Panc1 (cell line): ENCODE measurements around the gene WSCD1. TPM values are rescaled to one million over a fixed set of nuclear protein-coding genes. Genes with fewer than 3 reads are reported as not detected.

Experiments used
- ATAC-seq: fragments of 200-7000 bp; cut with Tn5 transposase; 2 replicates; pipeline ENCODE4 v1.9.1; 2020; ENCODE audit warnings: mild to moderate bottlenecking, moderate library complexity
- BruUV-seq: library from RNA; stranded (reverse); fragments of 400-500 nt; replicated peaks from 2 replicates; lab custom pipeline; 2021; lab: Mats Ljungman, UMichigan
- CTCF ChIA-PET: fragments of 300-600 bp; sonication (Branson Sonifier 250); formaldehyde crosslinking; loops from one replicate; lab custom pipeline; 2022; ENCODE audit warnings: antibody characterized with exemption; lab: Charles Lee
- POLR2A ChIA-PET: fragments of 300-600 bp; sonication (Branson Sonifier 250); formaldehyde crosslinking; loops from one replicate; lab custom pipeline; 2022; ENCODE audit warnings: antibody characterized with exemption; lab: Charles Lee
- DNase-seq: peaks from one replicate; pipeline ENCODE4 v3.0.0-alpha.2; 2010; ENCODE audit warnings: low read depth, low spot score
- H3K27ac ChIP-seq: 2 replicates; pipeline ENCODE4 v1.5.1; 2011; ENCODE audit warnings: mild to moderate bottlenecking, low read length, inconsistent platforms
- H3K27me3 ChIP-seq: fragments of 200-500 bp; sonication (Bioruptor generic); 2 replicates; pipeline ENCODE4 v1.6.0; 2014; ENCODE audit warnings: low read length, inconsistent platforms; ENCODE audit not compliant: control insufficient read depth, insufficient read depth
- H3K36me3 ChIP-seq: fragments of 200-500 bp; sonication (Bioruptor generic); 2 replicates; pipeline ENCODE4 v1.5.1; 2014; ENCODE audit warnings: inconsistent platforms, mild to moderate bottlenecking, low read length, moderate library complexity; ENCODE audit not compliant: control insufficient read depth, insufficient read depth
- H3K4me1 ChIP-seq: 2 replicates; pipeline ENCODE4 v1.5.1; 2011; ENCODE audit warnings: inconsistent platforms, mild to moderate bottlenecking, low read length, moderate library complexity; ENCODE audit not compliant: control insufficient read depth, insufficient read depth
- H3K4me3 ChIP-seq, 2 experiments: 2 replicates each; pipeline ENCODE4 v1.5.1; 2011 to 2012; ENCODE audit warnings: low read depth in 2 of 2, low read length in 2 of 2, mild to moderate bottlenecking in 2 of 2, inconsistent platforms in 1 of 2, moderate library complexity in 1 of 2
- H3K9me3 ChIP-seq: fragments of 200-500 bp; sonication (Bioruptor generic); 2 replicates; pipeline ENCODE4 v1.5.1; 2014; ENCODE audit warnings: low read depth, mild to moderate bottlenecking, inconsistent platforms, low read length, moderate library complexity; ENCODE audit not compliant: control insufficient read depth, insufficient read depth
- POLR2AphosphoS5 ChIP-seq: IDR thresholded peaks from 2 replicates; pipeline ENCODE4 v1.6.1; 2012; ENCODE audit warnings: mild to moderate bottlenecking, low read depth, low read length, moderate library complexity
- SIN3A ChIP-seq: IDR thresholded peaks from 2 replicates; pipeline ENCODE4 v1.6.1; 2012; ENCODE audit warnings: low read depth, mild to moderate bottlenecking, low read length, moderate library complexity, borderline replicate concordance; ENCODE audit not compliant: insufficient read depth
- TCF7L2 ChIP-seq: IDR thresholded peaks from 2 replicates; pipeline ENCODE4 v1.6.1; 2011; ENCODE audit warnings: mild to moderate bottlenecking, low read depth, low read length, inconsistent platforms
- in situ Hi-C: cut with HindIII; loops from 2 replicates; pipeline ENCODE4 v1.10.0; 2016; ENCODE audit warnings: low sequenced_read_pairs, low pct_unique_long_range_greater_than_20kb
- intact Hi-C: fragments of 100-400 bp; cut with micrococcal nuclease; formaldehyde crosslinking; loops from one replicate; pipeline ENCODE4 v1.10.0; 2022; ENCODE audit not compliant: unreplicated experiment
- total RNA-seq: library from RNA; stranded (reverse); gene quantifications from one replicate; pipeline ENCODE4 v1.2.1, GENCODE V29; 2021; ENCODE audit not compliant: unreplicated experiment
- TF ChIP-seq, protein P1 (sequence below): fragments of 450-650 bp; IDR thresholded peaks from 2 replicates; pipeline ENCODE4 v1.5.1; 2017; ENCODE audit warnings: mild to moderate bottlenecking
- TF ChIP-seq, protein P2 (sequence below), 2 experiments: IDR thresholded peaks; 2 replicates each; pipeline ENCODE4 v1.6.1; 2011 to 2012; ENCODE audit warnings: low read depth in 2 of 2, control low read depth in 1 of 2, low read length in 1 of 2, mild to moderate bottlenecking in 1 of 2, moderate library complexity in 1 of 2; ENCODE audit not compliant: insufficient read depth in 1 of 2

WSCD1 gene
- total RNA-seq, 1 experiment from 2014 or later: 0.74 TPM

DNA sequence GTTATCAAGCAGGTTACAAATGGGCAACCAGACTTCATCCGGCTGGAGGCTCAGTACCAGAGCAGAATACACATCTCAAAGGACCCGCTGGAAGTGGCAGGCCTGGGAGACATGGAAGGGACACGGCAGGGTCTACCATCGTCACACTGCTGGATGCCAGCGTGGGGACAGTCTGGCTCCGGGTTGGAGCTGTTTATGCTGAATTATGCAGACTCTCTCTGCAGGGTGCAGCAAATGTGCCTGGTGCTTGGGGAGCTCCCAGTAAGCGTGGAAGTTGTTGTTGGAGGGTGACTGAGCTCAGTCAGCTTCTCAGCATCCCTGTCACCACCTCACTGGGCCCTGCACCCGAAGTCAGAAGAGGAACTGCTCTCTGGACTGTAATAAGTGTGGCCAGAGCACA is 12.2 kb downstream of the WSCD1 start:
- H3K36me3 ChIP-seq: no peaks in the 10 kb centered on the region
- in situ Hi-C loops: no loop called here
- intact Hi-C loops: no loop called here
- ATAC-seq (no peak), DNase-seq (no peak)
- H3K4me3 ChIP-seq: no peak overlapping the region
- TF ChIP-seq POLR2AphosphoS5 (no peak), SIN3A (no peak), TCF7L2 (no peak)
- TF ChIP-seq, protein P1, sequence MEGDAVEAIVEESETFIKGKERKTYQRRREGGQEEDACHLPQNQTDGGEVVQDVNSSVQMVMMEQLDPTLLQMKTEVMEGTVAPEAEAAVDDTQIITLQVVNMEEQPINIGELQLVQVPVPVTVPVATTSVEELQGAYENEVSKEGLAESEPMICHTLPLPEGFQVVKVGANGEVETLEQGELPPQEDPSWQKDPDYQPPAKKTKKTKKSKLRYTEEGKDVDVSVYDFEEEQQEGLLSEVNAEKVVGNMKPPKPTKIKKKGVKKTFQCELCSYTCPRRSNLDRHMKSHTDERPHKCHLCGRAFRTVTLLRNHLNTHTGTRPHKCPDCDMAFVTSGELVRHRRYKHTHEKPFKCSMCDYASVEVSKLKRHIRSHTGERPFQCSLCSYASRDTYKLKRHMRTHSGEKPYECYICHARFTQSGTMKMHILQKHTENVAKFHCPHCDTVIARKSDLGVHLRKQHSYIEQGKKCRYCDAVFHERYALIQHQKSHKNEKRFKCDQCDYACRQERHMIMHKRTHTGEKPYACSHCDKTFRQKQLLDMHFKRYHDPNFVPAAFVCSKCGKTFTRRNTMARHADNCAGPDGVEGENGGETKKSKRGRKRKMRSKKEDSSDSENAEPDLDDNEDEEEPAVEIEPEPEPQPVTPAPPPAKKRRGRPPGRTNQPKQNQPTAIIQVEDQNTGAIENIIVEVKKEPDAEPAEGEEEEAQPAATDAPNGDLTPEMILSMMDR: no peak
- TF ChIP-seq, protein P2, sequence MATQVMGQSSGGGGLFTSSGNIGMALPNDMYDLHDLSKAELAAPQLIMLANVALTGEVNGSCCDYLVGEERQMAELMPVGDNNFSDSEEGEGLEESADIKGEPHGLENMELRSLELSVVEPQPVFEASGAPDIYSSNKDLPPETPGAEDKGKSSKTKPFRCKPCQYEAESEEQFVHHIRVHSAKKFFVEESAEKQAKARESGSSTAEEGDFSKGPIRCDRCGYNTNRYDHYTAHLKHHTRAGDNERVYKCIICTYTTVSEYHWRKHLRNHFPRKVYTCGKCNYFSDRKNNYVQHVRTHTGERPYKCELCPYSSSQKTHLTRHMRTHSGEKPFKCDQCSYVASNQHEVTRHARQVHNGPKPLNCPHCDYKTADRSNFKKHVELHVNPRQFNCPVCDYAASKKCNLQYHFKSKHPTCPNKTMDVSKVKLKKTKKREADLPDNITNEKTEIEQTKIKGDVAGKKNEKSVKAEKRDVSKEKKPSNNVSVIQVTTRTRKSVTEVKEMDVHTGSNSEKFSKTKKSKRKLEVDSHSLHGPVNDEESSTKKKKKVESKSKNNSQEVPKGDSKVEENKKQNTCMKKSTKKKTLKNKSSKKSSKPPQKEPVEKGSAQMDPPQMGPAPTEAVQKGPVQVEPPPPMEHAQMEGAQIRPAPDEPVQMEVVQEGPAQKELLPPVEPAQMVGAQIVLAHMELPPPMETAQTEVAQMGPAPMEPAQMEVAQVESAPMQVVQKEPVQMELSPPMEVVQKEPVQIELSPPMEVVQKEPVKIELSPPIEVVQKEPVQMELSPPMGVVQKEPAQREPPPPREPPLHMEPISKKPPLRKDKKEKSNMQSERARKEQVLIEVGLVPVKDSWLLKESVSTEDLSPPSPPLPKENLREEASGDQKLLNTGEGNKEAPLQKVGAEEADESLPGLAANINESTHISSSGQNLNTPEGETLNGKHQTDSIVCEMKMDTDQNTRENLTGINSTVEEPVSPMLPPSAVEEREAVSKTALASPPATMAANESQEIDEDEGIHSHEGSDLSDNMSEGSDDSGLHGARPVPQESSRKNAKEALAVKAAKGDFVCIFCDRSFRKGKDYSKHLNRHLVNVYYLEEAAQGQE (IDR thresholded peaks at IDR 0.05; ENCODE audit: insufficient read depth in 1 of 2, low read depth in 2 of 2, low read length in 1 of 2): no peak
- H3K9me3 ChIP-seq: no peaks in the 10 kb centered on the region
- CTCF ChIA-PET: no interaction called here
- POLR2A ChIA-PET: no interaction called here
- no peak overlapping the region for H3K27ac ChIP-seq
- BruUV-seq: no TSS peak
- H3K4me1 ChIP-seq: no peaks in the 10 kb centered on the region
- no peaks in the 10 kb centered on the region for H3K27me3 ChIP-seq

DNA sequence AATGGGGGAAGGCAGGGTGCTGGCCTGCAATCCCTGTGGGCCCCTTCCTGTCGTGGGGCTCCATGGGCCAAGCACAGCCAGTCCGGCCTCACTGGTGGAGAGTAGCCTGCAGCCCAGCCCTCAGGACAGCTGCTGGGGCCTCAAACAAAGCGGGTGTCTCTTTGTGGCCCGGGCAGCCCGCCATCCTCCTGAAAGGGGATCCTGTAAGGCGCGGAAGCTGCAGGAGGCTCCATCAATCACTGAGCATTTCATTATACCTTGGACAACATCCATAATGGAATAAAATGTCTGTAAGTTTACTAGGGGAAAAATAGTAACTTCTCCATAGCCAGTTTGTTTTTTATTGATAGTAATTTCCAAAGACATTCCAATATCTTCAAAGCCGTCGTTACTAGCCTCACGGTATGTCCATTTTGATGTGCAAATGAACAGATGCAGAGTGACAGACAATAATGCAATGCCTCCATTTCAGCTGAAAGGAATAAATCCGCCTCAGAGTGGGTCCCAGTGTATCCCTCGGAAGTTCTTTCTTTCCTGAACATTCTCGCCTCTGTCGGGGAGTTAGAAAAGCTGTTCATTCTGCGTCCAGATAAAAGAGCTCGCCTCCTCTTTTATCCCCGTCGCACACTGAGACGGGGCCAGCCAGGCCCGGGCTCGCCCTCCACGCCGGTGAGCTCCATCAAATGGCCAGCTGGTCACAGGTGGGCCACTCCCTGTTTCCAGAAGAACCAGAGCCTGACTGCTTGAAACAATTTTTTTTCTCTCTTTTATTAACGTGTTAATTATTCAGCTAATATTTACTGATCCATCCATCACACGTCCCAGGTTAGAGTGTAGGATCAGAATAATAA is 14.4 kb downstream of the WSCD1 start:
- POLR2A ChIA-PET: no interaction called here

More for the DNA sequence above, 14.4 kb downstream of the WSCD1 start:
- Histone ChIP-seq H3K27me3 (no peaks in the 10 kb centered on the region), H3K9me3 (no peaks in the 10 kb centered on the region), H3K36me3 (no peaks in the 10 kb centered on the region), H3K27ac (no peak overlapping the region), H3K4me1 (no peaks in the 10 kb centered on the region), H3K4me3 (no peak overlapping the region)
- BruUV-seq: no TSS peak
- DNase-seq: no peak
- CTCF ChIA-PET: no interaction called here
- TF ChIP-seq TCF7L2 (no peak), POLR2AphosphoS5 (no peak)
- TF ChIP-seq, protein P2 (IDR thresholded peaks at IDR 0.05; ENCODE audit: insufficient read depth in 1 of 2, low read depth in 2 of 2, low read length in 1 of 2): no peak
- in situ Hi-C loops: no loop called here
- ATAC-seq: no peak
- intact Hi-C loops: no loop called here
